HFF-Myc (cell line): Measurements from ENCODE around the gene MED27.
A peak's percentile ranks its signal among the peaks of the same experiment; 100 is the strongest.

Experiments
- DNase-seq: peaks from one replicate; pipeline ENCODE4 v3.0.0-alpha.2; 2011; ENCODE audit warnings: low read depth; ENCODE audit errors: extremely low read depth
- H3K4me3 ChIP-seq: replicated peaks from 2 replicates; pipeline ENCODE4 v1.5.1; 2011; ENCODE audit warnings: low read depth, mild to moderate bottlenecking, control low read depth, low read length
- CTCF ChIP-seq: IDR thresholded peaks from 2 replicates; pipeline ENCODE4 v1.5.1; 2012; ENCODE audit warnings: mild to moderate bottlenecking, low read depth, low read length, control low read depth; ENCODE audit errors: missing control alignments

Gene MED27

GRCh38 chr9:131837836-131838235 is 241.8 kb downstream of the MED27 start:
- DNase-seq, result no peak
- no peak for TF ChIP-seq CTCF
- no peak overlapping the region for H3K4me3 ChIP-seq

GRCh38 chr9:131837316-131837715 is 242.4 kb downstream of the MED27 start:
- no peak for DNase-seq
- peak; percentile 22 for TF ChIP-seq CTCF
- no peak overlapping the region for H3K4me3 ChIP-seq

- no peak for DNase-seq
- no peak for TF ChIP-seq CTCF
- no peak overlapping the region for H3K4me3 ChIP-seq
Observed at GRCh38 chr9:131836607-131837315, 242.9 kb downstream of the MED27 start.

- H3K4me3 ChIP-seq, result no peak overlapping the region
- no peak for TF ChIP-seq CTCF
- no peak for DNase-seq
Observed at GRCh38 chr9:131836021-131836420, 243.6 kb downstream of the MED27 start.

- H3K4me3 ChIP-seq, result no peak overlapping the region
- DNase-seq, result no peak
- no peak for TF ChIP-seq CTCF
Observed at GRCh38 chr9:131835151-131835910, 244.3 kb downstream of the MED27 start.

GRCh38 chr9:131834721-131835120 is 244.9 kb downstream of the MED27 start:
- no peak for TF ChIP-seq CTCF
- DNase-seq, result no peak
- no peak overlapping the region for H3K4me3 ChIP-seq
